ENCODE measurements around the gene RC3H1. TPM values are rescaled to one million over a fixed set of nuclear protein-coding genes. Genes with fewer than 3 reads are reported as not detected.

RC3H1 gene
- total and polyA plus RNA-seq, 2 experiments from 2014 or later: 6.8 to 24.5 TPM

GRCh38 chr1:174044418-174045222 is 22.5 kb upstream of the RC3H1 start:
- H3K27me3 ChIP-seq (ENCODE audit: insufficient read depth): no peaks in the 10 kb centered on the region
- DNase-seq (ENCODE audit: low spot score) (no peak), ATAC-seq (no peak)
- no peak overlapping the region for H3K4me2 ChIP-seq
- H3K9me2 ChIP-seq (ENCODE audit: insufficient read depth): no peaks in the 10 kb centered on the region
- Mint-ChIP-seq H3K9me3 (peaks cover 12% of the 10 kb centered on the region; the same call in 2 of the 3 replicates), H3K27me3 (ENCODE audit: insufficient read depth, low read depth, poor library complexity) (peaks cover 4% of the 10 kb centered on the region), H3K27ac (no peak overlapping the region), H3K4me1 (no peaks in the 10 kb centered on the region), H3K36me3 (ENCODE audit: low read depth) (no peaks in the 10 kb centered on the region), H3K4me3 (no peak overlapping the region)
- H4K20me1 ChIP-seq (replicated peaks; ENCODE audit: insufficient read depth): 0 out of 2 replicates have a peak, but pooled peaks cover 3% of the 10 kb centered on the region
- no peak overlapping the region for H3K27ac ChIP-seq (ENCODE audit: low read depth)
- no peak overlapping the region for H3K4me3 ChIP-seq
- no peak for TF ChIP-seq ZNF114 (CRISPR knock-in tag; IDR thresholded peaks at IDR 0.05)
- TF ChIP-seq ETS1 (IDR thresholded peaks at IDR 0.05): no peak
- no peak for TF ChIP-seq CREB1 (CRISPR knock-in tag; IDR thresholded peaks at IDR 0.05; ENCODE audit: low read depth)
- no peak for TF ChIP-seq POLR2AphosphoS5 (IDR thresholded peaks at IDR 0.05; ENCODE audit: low read depth)
- no peak for TF ChIP-seq ZNF462 (CRISPR knock-in tag; IDR thresholded peaks at IDR 0.05)
- no peak for TF ChIP-seq EZH2 (IDR thresholded peaks at IDR 0.05; ENCODE audit: low read depth, unreplicated experiment)
- TF ChIP-seq ZNF331 (CRISPR knock-in tag; IDR thresholded peaks at IDR 0.05; ENCODE audit: low read depth): no peak
- no peak for TF ChIP-seq NANOG (IDR thresholded peaks at IDR 0.05; ENCODE audit: borderline replicate concordance)
- no peak for TF ChIP-seq STAT1 (IDR thresholded peaks at IDR 0.05; ENCODE audit: unreplicated experiment)
- TF ChIP-seq REST (IDR thresholded peaks at IDR 0.05; ENCODE audit: unreplicated experiment): no peak
- TF ChIP-seq CTCF (conservative IDR thresholded peaks at IDR 0.05; ENCODE audit: low read depth in 2 of 2): no peak
- TF ChIP-seq JUNB (IDR thresholded peaks at IDR 0.05; ENCODE audit: unreplicated experiment): no peak
- no peak for TF ChIP-seq EZH2phosphoT487 (IDR thresholded peaks at IDR 0.05; ENCODE audit: unreplicated experiment)
- no peaks in the 10 kb centered on the region for H3K4me1 ChIP-seq (ENCODE audit: insufficient read depth)
- H3K36me3 ChIP-seq (ENCODE audit: insufficient read depth): no peaks in the 10 kb centered on the region
- H2AFZ ChIP-seq: no peak overlapping the region
- no peaks in the 10 kb centered on the region for H3F3A ChIP-seq (replicated peaks; ENCODE audit: low read depth)
- H3K79me2 ChIP-seq (replicated peaks; ENCODE audit: insufficient read depth): no peaks in the 10 kb centered on the region

Measured in GM23338 (cell line).